Testis (tissue), 2 donors: ENCODE measurements around the gene LRRK1.

ENCODE experiments used
- CTCF ChIP-seq, 3 experiments: fragments of 450-650 bp in 2 of 3; fragments of 200-600 bp in 1 of 3; sonication (generic) in 1 of 3; IDR thresholded peaks; one replicate each; pipeline ENCODE4 v1.5.1; 2016 to 2019; ENCODE audit warnings: antibody characterized with exemption in 3 of 3, mild to moderate bottlenecking in 2 of 3, moderate library complexity in 1 of 3
- POLR2A ChIP-seq: fragments of 450-650 bp; IDR thresholded peaks from one replicate; pipeline ENCODE4 v1.6.1; 2017; ENCODE audit warnings: antibody characterized with exemption, mild to moderate bottlenecking, moderate library complexity

GRCh38 chr15:101081900-101082299 is 162.7 kb downstream of the LRRK1 start:
- TF ChIP-seq CTCF (IDR thresholded peaks at IDR 0.05), result no peak
- no peak for TF ChIP-seq POLR2A
